ENCODE results near the gene MCC. TPM values are rescaled to one million over a fixed set of nuclear protein-coding genes. Genes with fewer than 3 reads are reported as not detected.

Gene MCC
- total and polyA plus RNA-seq, 2 donors from 2014 or later = 2.4 to 20.6 TPM

DNA sequence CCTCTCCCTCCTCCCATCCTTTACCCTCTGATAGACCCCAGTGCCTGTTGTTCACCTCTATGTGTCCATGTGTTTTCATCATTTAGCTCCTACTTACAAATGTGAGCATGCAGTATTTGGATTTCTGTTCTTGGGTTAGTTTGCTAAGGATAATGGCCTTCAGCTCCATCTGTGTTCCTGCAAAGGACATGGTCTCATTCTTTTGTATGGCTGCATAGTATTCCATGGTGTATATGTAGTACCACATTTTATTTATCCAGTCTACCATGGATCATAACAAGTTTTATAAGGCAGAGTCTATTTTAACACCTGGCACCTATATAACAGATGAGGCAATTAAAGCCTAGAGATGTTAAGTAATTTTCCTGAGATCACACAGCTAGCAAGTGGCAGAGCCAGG is 32.6 kb upstream of the MCC start:
- Histone ChIP-seq H3K4me3 (ENCODE audit: low read length in 3 of 3) (no peak overlapping the region), H3K36me3 (ENCODE audit: control insufficient read depth in 2 of 3, insufficient read depth in 3 of 3, low read length in 3 of 3) (peaks cover 0 to 6% (median 2%) of the 10 kb centered on the region in 3 donors), H3K9me3 (ENCODE audit: control insufficient read depth in 2 of 3, insufficient read depth in 1 of 3, low read length in 3 of 3) (no peaks in the 10 kb centered on the region), H3K27ac (ENCODE audit: low read depth in 2 of 2, low read length in 2 of 2) (no peak overlapping the region), H3K9ac (ENCODE audit: low read length in 3 of 3) (no peak overlapping the region), H3K4me1 (ENCODE audit: control insufficient read depth in 2 of 3, insufficient read depth in 2 of 3, low read depth in 1 of 3, low read length in 3 of 3) (peaks cover 0 to 2% (median 0%) of the 10 kb centered on the region in 3 donors), H3K27me3 (ENCODE audit: control insufficient read depth, insufficient read depth, low read length) (no peaks in the 10 kb centered on the region)
- FAIRE-seq (no peak), DNase-seq (no peak)
- no peak for TF ChIP-seq CTCF (IDR thresholded peaks at IDR 0.05; ENCODE audit: borderline replicate concordance, extremely low read depth, insufficient read depth)
- intact Hi-C loops (cut with DNase I) = no loop called here

DNA sequence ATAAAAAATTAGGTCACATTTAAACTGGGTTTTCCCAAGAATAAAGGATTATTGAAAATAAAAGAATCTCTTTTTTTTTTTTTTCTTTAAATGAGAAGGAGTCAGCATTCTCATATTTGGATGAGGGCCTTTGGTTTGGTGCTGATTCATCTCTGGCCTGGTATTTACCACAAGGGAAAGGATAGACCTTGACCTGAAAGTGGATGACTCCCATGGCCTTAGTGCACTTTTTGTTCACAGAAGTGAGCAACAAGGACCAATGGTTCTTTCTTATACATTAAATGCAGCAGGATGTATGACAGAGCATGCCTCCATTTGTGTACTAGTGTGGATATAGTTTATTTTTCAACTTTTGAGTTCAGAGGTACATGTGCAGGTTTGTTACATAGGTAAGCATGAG is 32.2 kb upstream of the MCC start:
- TF ChIP-seq CTCF (IDR thresholded peaks at IDR 0.05; ENCODE audit: borderline replicate concordance, extremely low read depth, insufficient read depth) = no peak
- no peaks in the 10 kb centered on the region for H3K9me3 ChIP-seq (ENCODE audit: control insufficient read depth in 2 of 3, insufficient read depth in 1 of 3, low read length in 3 of 3)
- no peak for FAIRE-seq

GRCh38 chr5:113519412-113519811 is 31.2 kb upstream of the MCC start:
- peaks cover 0 to 4% (median 2%) of the 10 kb centered on the region in 3 donors for H3K4me1 ChIP-seq (ENCODE audit: control insufficient read depth in 2 of 3, insufficient read depth in 2 of 3, low read depth in 1 of 3, low read length in 3 of 3)
- H3K27ac ChIP-seq (ENCODE audit: low read depth in 2 of 2, low read length in 2 of 2) = no peak overlapping the region
- no peak for DNase-seq
- H3K36me3 ChIP-seq (ENCODE audit: control insufficient read depth in 2 of 3, insufficient read depth in 3 of 3, low read length in 3 of 3) = peaks cover 0 to 6% (median 2%) of the 10 kb centered on the region in 3 donors
- no peak overlapping the region for H3K4me3 ChIP-seq (ENCODE audit: low read length in 3 of 3)
- H3K9ac ChIP-seq (ENCODE audit: low read length in 3 of 3) = no peak overlapping the region
- no peak for FAIRE-seq
- intact Hi-C loops (cut with DNase I) = no loop called here
- H3K9me3 ChIP-seq (ENCODE audit: control insufficient read depth in 2 of 3, insufficient read depth in 1 of 3, low read length in 3 of 3) = no peaks in the 10 kb centered on the region
- no peaks in the 10 kb centered on the region for H3K27me3 ChIP-seq (ENCODE audit: control insufficient read depth, insufficient read depth, low read length)
- TF ChIP-seq CTCF (IDR thresholded peaks at IDR 0.05; ENCODE audit: borderline replicate concordance, extremely low read depth, insufficient read depth) = no peak

More for the DNA sequence above, 32.2 kb upstream of the MCC start:
- Histone ChIP-seq H3K4me3 (ENCODE audit: low read length in 3 of 3) (no peak overlapping the region), H3K27ac (ENCODE audit: low read depth in 2 of 2, low read length in 2 of 2) (no peak overlapping the region), H3K27me3 (ENCODE audit: control insufficient read depth, insufficient read depth, low read length) (no peaks in the 10 kb centered on the region), H3K36me3 (ENCODE audit: control insufficient read depth in 2 of 3, insufficient read depth in 3 of 3, low read length in 3 of 3) (peaks cover 0 to 6% (median 2%) of the 10 kb centered on the region in 3 donors), H3K4me1 (ENCODE audit: control insufficient read depth in 2 of 3, insufficient read depth in 2 of 3, low read depth in 1 of 3, low read length in 3 of 3) (peaks cover 0 to 2% (median 0%) of the 10 kb centered on the region in 3 donors), H3K9ac (ENCODE audit: low read length in 3 of 3) (no peak overlapping the region)
- no peak for DNase-seq
- intact Hi-C loops (cut with DNase I) = no loop called here

- H3K27me3 ChIP-seq (ENCODE audit: control insufficient read depth, insufficient read depth, low read length) = no peaks in the 10 kb centered on the region
- FAIRE-seq (no peak), DNase-seq (no peak)
- H3K36me3 ChIP-seq (ENCODE audit: control insufficient read depth in 2 of 3, insufficient read depth in 3 of 3, low read length in 3 of 3) = peaks cover 0 to 6% (median 2%) of the 10 kb centered on the region in 3 donors
- no peaks in the 10 kb centered on the region for H3K9me3 ChIP-seq (ENCODE audit: control insufficient read depth in 2 of 3, insufficient read depth in 1 of 3, low read length in 3 of 3)
- TF ChIP-seq CTCF (IDR thresholded peaks at IDR 0.05; ENCODE audit: borderline replicate concordance, extremely low read depth, insufficient read depth) = no peak
- no peak overlapping the region for H3K9ac ChIP-seq (ENCODE audit: low read length in 3 of 3)
- intact Hi-C loops (cut with DNase I) = no loop called here
- H3K27ac ChIP-seq (ENCODE audit: low read depth in 2 of 2, low read length in 2 of 2) = no peak overlapping the region
- no peak overlapping the region for H3K4me3 ChIP-seq (ENCODE audit: low read length in 3 of 3)
- H3K4me1 ChIP-seq (ENCODE audit: control insufficient read depth in 2 of 3, insufficient read depth in 2 of 3, low read depth in 1 of 3, low read length in 3 of 3) = peaks cover 0 to 6% (median 4%) of the 10 kb centered on the region in 3 donors
Observed at GRCh38 chr5:113518884-113519283, 30.6 kb upstream of the MCC start.

Measured in kidney (tissue), 14 donors.